Hippocampal formation (tissue), 2 donors: Measurements from ENCODE around the gene ADGRG2.
"Not testable (repeated sequence)": the region's sequence is repeated elsewhere in the genome, so short reads cannot be mapped to it uniquely, and the experiment has no call there.

Experiments used
- DNase-seq, 2 donors: peaks; one replicate each; lab custom pipeline; 2025; lab: John Stamatoyannopoulos, UW

ADGRG2 gene

GRCh38 chrX:19005909-19006308 is 116.4 kb downstream of the ADGRG2 start:
- DNase-seq: no peak

GRCh38 chrX:19003756-19004155 is 118.5 kb downstream of the ADGRG2 start:
- no peak for DNase-seq

GRCh38 chrX:18998653-18999052 is 123.6 kb downstream of the ADGRG2 start:
- DNase-seq: no peak

- DNase-seq: no peak
These were observed 124.4 kb downstream of the ADGRG2 start for GRCh38 chrX:18997916-18998315.

GRCh38 chrX:18996536-18996935 is 125.7 kb downstream of the ADGRG2 start:
- DNase-seq: no peak

- no peak for DNase-seq
These were observed 127.0 kb downstream of the ADGRG2 start for GRCh38 chrX:18995221-18995620.

GRCh38 chrX:18994713-18995112 is 127.6 kb downstream of the ADGRG2 start:
- no peak for DNase-seq

- no peak for DNase-seq
These were observed 129.4 kb downstream of the ADGRG2 start for GRCh38 chrX:18992829-18993228.

- DNase-seq: no peak
These were observed 137.2 kb downstream of the ADGRG2 start for GRCh38 chrX:18985186-18985435.

GRCh38 chrX:18984381-18985185 is 137.7 kb downstream of the ADGRG2 start:
- DNase-seq: peak; percentile 67 to 76

- DNase-seq: peak in 1 of 2 donors; percentile 44
These were observed 138.4 kb downstream of the ADGRG2 start, which contains the start of gene PHKA2 for GRCh38 chrX:18983666-18984380. Gene PHKA2 (minus strand): TSS chrX:18984114. CDS start chrX:18983932, 182 bp downstream.

- DNase-seq: no peak
These were observed 141.0 kb downstream of the ADGRG2 start for GRCh38 chrX:18981124-18981807.

- not testable (repeated sequence) for DNase-seq
These were observed 142.0 kb downstream of the ADGRG2 start for GRCh38 chrX:18980262-18980661.

- no peak for DNase-seq
These were observed 147.3 kb downstream of the ADGRG2 start for GRCh38 chrX:18974993-18975392.

GRCh38 chrX:18973527-18974192 is 148.6 kb downstream of the ADGRG2 start:
- DNase-seq: peak in 1 of 2 donors; percentile 7

- no peak for DNase-seq
These were observed 150.8 kb downstream of the ADGRG2 start for GRCh38 chrX:18971506-18971905.

- DNase-seq: no peak
These were observed 151.8 kb downstream of the ADGRG2 start for GRCh38 chrX:18970465-18970864.

- no peak for DNase-seq
These were observed 155.6 kb downstream of the ADGRG2 start for GRCh38 chrX:18966624-18967023.

GRCh38 chrX:18964901-18965300 is 157.4 kb downstream of the ADGRG2 start:
- no peak for DNase-seq

GRCh38 chrX:18964026-18964425 is 158.2 kb downstream of the ADGRG2 start:
- no peak for DNase-seq

- DNase-seq: no peak
These were observed 159.9 kb downstream of the ADGRG2 start for GRCh38 chrX:18962329-18962728.

- DNase-seq: no peak
These were observed 160.6 kb downstream of the ADGRG2 start for GRCh38 chrX:18961686-18962085.
